ENCODE results near the gene PACSIN3.
"Not testable (repeated sequence)": the region's sequence is repeated elsewhere in the genome, so short reads cannot be mapped to it uniquely, and the experiment has no call there.

PACSIN3 gene

GRCh38 chr11:47192111-47192510 is 5.9 kb upstream of the PACSIN3 start:
- H3K4me3 ChIP-seq (ENCODE audit: low read length): no peak overlapping the region

GRCh38 chr11:47191137-47191536 is 4.9 kb upstream of the PACSIN3 start:
- DNase-seq (ENCODE audit: low read depth); H3K4me3 ChIP-seq (ENCODE audit: low read length): not testable (repeated sequence)

More at GRCh38 chr11:47192111-47192510, 5.9 kb upstream of the PACSIN3 start:
- TF ChIP-seq, protein P1, sequence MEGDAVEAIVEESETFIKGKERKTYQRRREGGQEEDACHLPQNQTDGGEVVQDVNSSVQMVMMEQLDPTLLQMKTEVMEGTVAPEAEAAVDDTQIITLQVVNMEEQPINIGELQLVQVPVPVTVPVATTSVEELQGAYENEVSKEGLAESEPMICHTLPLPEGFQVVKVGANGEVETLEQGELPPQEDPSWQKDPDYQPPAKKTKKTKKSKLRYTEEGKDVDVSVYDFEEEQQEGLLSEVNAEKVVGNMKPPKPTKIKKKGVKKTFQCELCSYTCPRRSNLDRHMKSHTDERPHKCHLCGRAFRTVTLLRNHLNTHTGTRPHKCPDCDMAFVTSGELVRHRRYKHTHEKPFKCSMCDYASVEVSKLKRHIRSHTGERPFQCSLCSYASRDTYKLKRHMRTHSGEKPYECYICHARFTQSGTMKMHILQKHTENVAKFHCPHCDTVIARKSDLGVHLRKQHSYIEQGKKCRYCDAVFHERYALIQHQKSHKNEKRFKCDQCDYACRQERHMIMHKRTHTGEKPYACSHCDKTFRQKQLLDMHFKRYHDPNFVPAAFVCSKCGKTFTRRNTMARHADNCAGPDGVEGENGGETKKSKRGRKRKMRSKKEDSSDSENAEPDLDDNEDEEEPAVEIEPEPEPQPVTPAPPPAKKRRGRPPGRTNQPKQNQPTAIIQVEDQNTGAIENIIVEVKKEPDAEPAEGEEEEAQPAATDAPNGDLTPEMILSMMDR (IDR thresholded peaks at IDR 0.05; ENCODE audit: insufficient read depth, low read depth, low read length, missing control alignments): no peak
- peak; percentile 24 for DNase-seq (ENCODE audit: low read depth)

- TF ChIP-seq, protein P1 (IDR thresholded peaks at IDR 0.05; ENCODE audit: insufficient read depth, low read depth, low read length, missing control alignments): no peak
- DNase-seq (ENCODE audit: low read depth): peak; percentile 93
- H3K4me3 ChIP-seq (ENCODE audit: low read length): no peak overlapping the region
Observed at GRCh38 chr11:47189100-47189834, 3.0 kb upstream of the PACSIN3 start.

GRCh38 chr11:47188259-47188658 is 2.0 kb upstream of the PACSIN3 start:
- no peak overlapping the region for H3K4me3 ChIP-seq (ENCODE audit: low read length)
- TF ChIP-seq, protein P1 (IDR thresholded peaks at IDR 0.05; ENCODE audit: insufficient read depth, low read depth, low read length, missing control alignments): no peak
- DNase-seq (ENCODE audit: low read depth): no peak

GRCh38 chr11:47187723-47188122 is 1.5 kb upstream of the PACSIN3 start:
- DNase-seq (ENCODE audit: low read depth): no peak
- TF ChIP-seq, protein P1 (IDR thresholded peaks at IDR 0.05; ENCODE audit: insufficient read depth, low read depth, low read length, missing control alignments): no peak
- H3K4me3 ChIP-seq (ENCODE audit: low read length): no peak overlapping the region

- peak overlapping the region; percentile 42 for H3K4me3 ChIP-seq (ENCODE audit: low read length)
- peak; percentile 63 for DNase-seq (ENCODE audit: low read depth)
- TF ChIP-seq, protein P1 (IDR thresholded peaks at IDR 0.05; ENCODE audit: insufficient read depth, low read depth, low read length, missing control alignments): peak; percentile 0
Observed at GRCh38 chr11:47186700-47187695, 764 bp upstream of the PACSIN3 start.
